K562 (cell line): ENCODE measurements around the gene NEURL1. TPM values are rescaled to one million over a fixed set of nuclear protein-coding genes. Genes with fewer than 3 reads are reported as not detected.

Experiments
- ATAC-seq: fragments of 200-7000 bp; cut with Tn5 transposase; 3 replicates; pipeline ENCODE4 v1.9.1; 2020; ENCODE audit warnings: moderate library complexity
- BruUV-seq: library from RNA; stranded (reverse); fragments of 400-500 nt; replicated peaks from 2 replicates; lab custom pipeline; 2021; lab: Mats Ljungman, UMichigan
- CTCF ChIA-PET: fragments of 300-600 bp; formaldehyde crosslinking; extraction: SDS; loops from one replicate; lab custom pipeline; 2021; ENCODE audit warnings: low intra/inter-chr PET ratio; lab: Yijun Ruan, JAX
- POLR2A ChIA-PET: fragments of 300-600, 350-650 bp; sonication (Branson Sonifier 250); formaldehyde crosslinking; extraction: SDS; loops from one replicate; lab custom pipeline; 2021; ENCODE audit warnings: antibody characterized with exemption, inconsistent platforms; lab: Yijun Ruan, JAX
- DNase-seq, 4 experiments: peaks; one replicate each; pipeline versions ENCODE4 v3.0.0 to v3.0.0-alpha.2; 2011 to 2018; ENCODE audit warnings: low spot score in 3 of 4, mixed read lengths in 3 of 4; ENCODE audit errors: extremely low read depth in 1 of 4
- FAIRE-seq: peaks from 2 replicates; lab custom pipeline; 2011; peaks lifted over from hg19 to GRCh38; lab: Jason Lieb, UNC
- H2AFZ ChIP-seq: 2 replicates; pipeline ENCODE4 v1.6.0; 2011; ENCODE audit warnings: low read depth, low read length, control low read depth, inconsistent platforms
- H3K27ac ChIP-seq: fragments of 200-600 bp; 3 replicates; pipeline ENCODE4 v1.8.0; 2011; ENCODE audit warnings: low read depth, mild to moderate bottlenecking, control low read depth, inconsistent platforms, low read length, moderate library complexity, mixed read lengths; ENCODE audit errors: extremely low read depth
- H3K27me3 ChIP-seq, 2 experiments: fragments of 300-600 bp in 1 of 2; 2 replicates in 1 of 2; 3 replicates in 1 of 2; pipeline versions ENCODE4 v1.6.0 to v1.8.0; 2011; ENCODE audit warnings: inconsistent platforms in 2 of 2, low read length in 2 of 2, mild to moderate bottlenecking in 1 of 2, mixed read lengths in 1 of 2, moderate library complexity in 1 of 2; ENCODE audit not compliant: control insufficient read depth in 2 of 2, insufficient read depth in 2 of 2
- H3K36me3 ChIP-seq: fragments of 300-600 bp; 3 replicates; pipeline ENCODE4 v1.8.0; 2011; ENCODE audit warnings: mild to moderate bottlenecking, low read length, inconsistent platforms; ENCODE audit not compliant: control insufficient read depth, insufficient read depth
- H3K4me1 ChIP-seq, 2 experiments: fragments of 200-600 bp in 1 of 2; replicated peaks in 1 of 2; 2 replicates in 1 of 2; 3 replicates in 1 of 2; pipeline versions ENCODE4 v1.5.1 to v1.8.0; 2011; ENCODE audit warnings: inconsistent platforms in 2 of 2, low read length in 2 of 2, mild to moderate bottlenecking in 1 of 2, mixed read lengths in 1 of 2, moderate library complexity in 1 of 2; ENCODE audit not compliant: control insufficient read depth in 2 of 2, insufficient read depth in 2 of 2
- H3K4me2 ChIP-seq: 2 replicates; pipeline ENCODE4 v1.6.1; 2011; ENCODE audit warnings: low read length, control low read depth, inconsistent platforms, mixed read lengths; ENCODE audit not compliant: insufficient read depth
- H3K4me3 ChIP-seq: fragments of 200-600 bp; sonication (generic), shearing (Covaris generic); 2 replicates; pipeline ENCODE4 v1.5.1; 2016; ENCODE audit warnings: control low read depth, inconsistent platforms
- H3K79me2 ChIP-seq: fragments of 200-600 bp; 3 replicates; pipeline ENCODE4 v1.8.0; 2011; ENCODE audit warnings: low read length, inconsistent platforms; ENCODE audit not compliant: control insufficient read depth, insufficient read depth
- H3K9ac ChIP-seq, 2 experiments: 2 replicates each; pipeline versions ENCODE4 v1.6.0 to v1.6.1; 2011; ENCODE audit warnings: low read depth in 2 of 2, low read length in 2 of 2, control low read depth in 1 of 2, inconsistent platforms in 1 of 2, mild to moderate bottlenecking in 1 of 2, mixed read lengths in 1 of 2; ENCODE audit not compliant: insufficient read depth in 1 of 2
- H3K9me1 ChIP-seq: one replicate; pipeline ENCODE4 v1.6.0; 2011; ENCODE audit warnings: inconsistent platforms, mild to moderate bottlenecking, low read length, moderate library complexity; ENCODE audit not compliant: control insufficient read depth, insufficient read depth
- H3K9me3 ChIP-seq: replicated peaks from 2 replicates; pipeline ENCODE4 v1.5.1; 2011; ENCODE audit warnings: low read depth, low read length, inconsistent platforms; ENCODE audit not compliant: control insufficient read depth, insufficient read depth
- H4K20me1 ChIP-seq: replicated peaks from 2 replicates; pipeline ENCODE4 v1.6.1; 2011; ENCODE audit warnings: low read length, inconsistent platforms, mixed read lengths; ENCODE audit not compliant: control insufficient read depth, insufficient read depth
- MXD1 ChIP-seq: fragments of 250-450 bp; sonication (Bioruptor Pico); IDR thresholded peaks from 2 replicates; pipeline ENCODE4 v1.8.0; 2021; ENCODE audit warnings: borderline replicate concordance, mild to moderate bottlenecking, moderate library complexity; ENCODE audit not compliant: poor library complexity, severe bottlenecking
- ZFP36 ChIP-seq: fragments of 150-350 bp; IDR thresholded peaks from 2 replicates; pipeline ENCODE4 v1.6.1; 2018; ENCODE audit warnings: low read length, low read depth; ENCODE audit not compliant: partially characterized antibody
- WGBS: fragments of 100-300 bp; shearing (Covaris generic); methylation state at CpG from one replicate; pipeline ENCODE4 v1.1.6; 2016; ENCODE audit warnings: low coverage, mixed read lengths; ENCODE audit not compliant: insufficient coverage; ENCODE audit errors: missing lambda C conversion rate; 5-methylcytosine and 5-hydroxymethylcytosine counted together
- in situ Hi-C: fragments of 300-500 bp; cut with MboI; formaldehyde crosslinking; loops from 4 replicates; pipeline ENCODE4 v1.15.0; 2018; ENCODE audit warnings: inconsistent platforms, mixed read lengths
- intact Hi-C: fragments of 100-400 bp; cut with micrococcal nuclease; formaldehyde crosslinking; loops from 2 replicates; pipeline ENCODE4 v1.14.2; 2022
- polyA plus RNA-seq, 8 experiments: library from polyadenylated mRNA; depleted of rRNA in 4 of 8; stranded (reverse) in 5 of 8; unstranded in 3 of 8; fragments of >200 nt; fragmentation: Nextera tagmentation in 2 of 8; fragmentation: Illumina TruSeq in 1 of 8; extraction: Ambion mirVana in 2 of 8; extraction: Trizol in 1 of 8; gene quantifications; 2 replicates each; pipeline versions ENCODE4 v1.2.1 to v1.2.3, GENCODE V29; 2011 to 2014; ENCODE audit warnings: inconsistent platforms in 1 of 8, missing spikeins in 1 of 8
- total RNA-seq, 7 experiments: library from RNA; depleted of rRNA in 6 of 7; stranded (reverse); fragments of >200 nt in 6 of 7; fragmentation: Illumina TruSeq in 2 of 7; extraction: Trizol in 2 of 7; gene quantifications; 2 replicates each; pipeline versions ENCODE4 v1.2.1 to v1.2.3, GENCODE V29; 2011 to 2021; ENCODE audit warnings: low replicate concordance in 1 of 7
- TF ChIP-seq, protein P1 (sequence below): fragments of 250-450 bp; sonication (Bioruptor Pico); IDR thresholded peaks from 2 replicates; pipeline ENCODE4 v1.5.0; 2022; ENCODE audit warnings: mild to moderate bottlenecking

The NEURL1 gene
- total and polyA plus RNA-seq, 9 of the 15 experiments (the other 6 are each of a cell fraction or from before 2014, with no cell fraction given) = 0.01 to 0.45 (median 0.16) TPM; not detected in 5

- no peak overlapping the region for H2AFZ ChIP-seq
- peaks cover 4% of the 10 kb centered on the region for H3K9me1 ChIP-seq
- POLR2A ChIA-PET = interaction anchor here (0.7 to 1.0 kb wide), 2 partner anchors 12 to 37 kb away, joined by 3 read pairs; no protein-coding TSS in a partner anchor
- peak overlapping the region; percentile 34 to 78; a peak in 2 of 4 replicates for H3K9ac ChIP-seq
- H3K4me3 ChIP-seq = no peak overlapping the region
- no peak for ATAC-seq
- H4K20me1 ChIP-seq = no peaks in the 10 kb centered on the region
- no peak for DNase-seq
- peak overlapping the region; percentile 70; the same call in 1 of the 3 replicates for H3K27ac ChIP-seq
- peak; percentile 67 for TF ChIP-seq ZFP36
- TF ChIP-seq, protein P1, sequence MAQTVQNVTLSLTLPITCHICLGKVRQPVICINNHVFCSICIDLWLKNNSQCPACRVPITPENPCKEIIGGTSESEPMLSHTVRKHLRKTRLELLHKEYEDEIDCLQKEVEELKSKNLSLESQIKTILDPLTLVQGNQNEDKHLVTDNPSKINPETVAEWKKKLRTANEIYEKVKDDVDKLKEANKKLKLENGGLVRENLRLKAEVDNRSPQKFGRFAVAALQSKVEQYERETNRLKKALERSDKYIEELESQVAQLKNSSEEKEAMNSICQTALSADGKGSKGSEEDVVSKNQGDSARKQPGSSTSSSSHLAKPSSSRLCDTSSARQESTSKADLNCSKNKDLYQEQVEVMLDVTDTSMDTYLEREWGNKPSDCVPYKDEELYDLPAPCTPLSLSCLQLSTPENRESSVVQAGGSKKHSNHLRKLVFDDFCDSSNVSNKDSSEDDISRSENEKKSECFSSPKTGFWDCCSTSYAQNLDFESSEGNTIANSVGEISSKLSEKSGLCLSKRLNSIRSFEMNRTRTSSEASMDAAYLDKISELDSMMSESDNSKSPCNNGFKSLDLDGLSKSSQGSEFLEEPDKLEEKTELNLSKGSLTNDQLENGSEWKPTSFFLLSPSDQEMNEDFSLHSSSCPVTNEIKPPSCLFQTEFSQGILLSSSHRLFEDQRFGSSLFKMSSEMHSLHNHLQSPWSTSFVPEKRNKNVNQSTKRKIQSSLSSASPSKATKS = no peak
- no peak for TF ChIP-seq MXD1 (CRISPR knock-in tag)
- peaks cover 67 to 82% of the 10 kb centered on the region in 2 experiments for H3K4me1 ChIP-seq
- H3K79me2 ChIP-seq = peaks cover 5% of the 10 kb centered on the region; the same call in 2 of the 3 replicates
- 80% methylated on average over 9 of the region's 13 CpGs for WGBS
- BruUV-seq = no TSS peak
- intact Hi-C loops = loop anchor here (5.0 kb wide), 1 partner anchor 50 kb away; no protein-coding TSS in a partner anchor
- in situ Hi-C loops = no loop called here
- peaks cover 42% of the 10 kb centered on the region; the same call in 2 of the 3 replicates for H3K36me3 ChIP-seq
- 0 out of 2 replicates have a peak overlapping the region, but pooled peaks have one; percentile 55 for H3K4me2 ChIP-seq
- CTCF ChIA-PET = interaction anchor here (0.6 kb wide), 1 partner anchor 9 kb away, joined by 5 read pairs; no protein-coding TSS in a partner anchor
- no peaks in the 10 kb centered on the region for H3K27me3 ChIP-seq
- no peak for FAIRE-seq
- H3K9me3 ChIP-seq = no peaks in the 10 kb centered on the region
These were observed 124.3 kb downstream of the NEURL1 start for GRCh38 chr10:103617602-103618385.
